ENCODE results near the gene BHLHE23. TPM values are rescaled to one million over a fixed set of nuclear protein-coding genes. Genes with fewer than 3 reads are reported as not detected.
"Not testable (repeated sequence)": the region's sequence is repeated elsewhere in the genome, so short reads cannot be mapped to it uniquely, and the experiment has no call there.

Gene BHLHE23
- total and polyA plus RNA-seq, 4 donors, result not detected

GRCh38 chr20:63037669-63038268 lies 31.0 kb upstream of the BHLHE23 start:
- Histone ChIP-seq H3K4me1 (ENCODE audit: control insufficient read depth in 5 of 5, insufficient read depth in 5 of 5, low read length in 5 of 5) (no peaks in the 10 kb centered on the region), H3K4me3 (no peak overlapping the region), H3K27ac (ENCODE audit: low read depth in 1 of 2, low read length in 1 of 2) (no peak overlapping the region), H3K9me3 (ENCODE audit: control insufficient read depth in 4 of 4, insufficient read depth in 3 of 4, low read length in 3 of 4) (peaks cover 0 to 2% (median 0%) of the 10 kb centered on the region in 4 donors), H3K27me3 (ENCODE audit: control insufficient read depth in 3 of 3, insufficient read depth in 3 of 3, low read length in 2 of 3) (peaks cover 4 to 53% (median 34%) of the 10 kb centered on the region in 3 donors), H3K36me3 (ENCODE audit: control insufficient read depth in 4 of 4, insufficient read depth in 4 of 4, low read length in 4 of 4) (no peaks in the 10 kb centered on the region), H3K9ac (ENCODE audit: insufficient read depth in 1 of 2, low read length in 2 of 2) (no peak overlapping the region)
- ATAC-seq (ENCODE audit: insufficient read depth, low FRiP score) (no peak), DNase-seq (no peak)
- 65 to 66% methylated on average over 26 of the region's 26 CpGs for WGBS, 2 donors
- no peak for TF ChIP-seq CTCF (IDR thresholded peaks at IDR 0.05; ENCODE audit: control extremely low read depth, extremely low read depth)

- peaks cover 4 to 58% (median 46%) of the 10 kb centered on the region in 3 donors for H3K27me3 ChIP-seq (ENCODE audit: control insufficient read depth in 3 of 3, insufficient read depth in 3 of 3, low read length in 2 of 3)
- peaks cover 0 to 2% (median 0%) of the 10 kb centered on the region in 4 donors for H3K9me3 ChIP-seq (ENCODE audit: control insufficient read depth in 4 of 4, insufficient read depth in 3 of 4, low read length in 3 of 4)
- no peak for ATAC-seq (ENCODE audit: insufficient read depth, low FRiP score)
- no peak overlapping the region for H3K27ac ChIP-seq (ENCODE audit: low read depth in 1 of 2, low read length in 1 of 2)
- H3K36me3 ChIP-seq (ENCODE audit: control insufficient read depth in 4 of 4, insufficient read depth in 4 of 4, low read length in 4 of 4), result no peaks in the 10 kb centered on the region
- no peak for DNase-seq
- no peak overlapping the region for H3K9ac ChIP-seq (ENCODE audit: insufficient read depth in 1 of 2, low read length in 2 of 2)
- H3K4me3 ChIP-seq, result no peak overlapping the region
- WGBS, 2 donors, result 31 to 40% methylated on average over 19 of the region's 19 CpGs
- H3K4me1 ChIP-seq (ENCODE audit: control insufficient read depth in 5 of 5, insufficient read depth in 5 of 5, low read length in 5 of 5), result no peaks in the 10 kb centered on the region
- no peak for TF ChIP-seq CTCF (IDR thresholded peaks at IDR 0.05; ENCODE audit: control extremely low read depth, extremely low read depth)
These were observed 29.5 kb upstream of the BHLHE23 start for GRCh38 chr20:63036291-63036690.

GRCh38 chr20:63035603-63036185 lies 28.9 kb upstream of the BHLHE23 start:
- Histone ChIP-seq H3K9me3 (ENCODE audit: control insufficient read depth in 4 of 4, insufficient read depth in 3 of 4, low read length in 3 of 4) (peaks cover 0 to 2% (median 0%) of the 10 kb centered on the region in 4 donors), H3K36me3 (ENCODE audit: control insufficient read depth in 4 of 4, insufficient read depth in 4 of 4, low read length in 4 of 4) (no peaks in the 10 kb centered on the region), H3K27me3 (ENCODE audit: control insufficient read depth in 3 of 3, insufficient read depth in 3 of 3, low read length in 2 of 3) (peaks cover 4 to 57% (median 45%) of the 10 kb centered on the region in 3 donors), H3K4me1 (ENCODE audit: control insufficient read depth in 5 of 5, insufficient read depth in 5 of 5, low read length in 5 of 5) (no peaks in the 10 kb centered on the region), H3K4me3 (no peak overlapping the region), H3K9ac (ENCODE audit: insufficient read depth in 1 of 2, low read length in 2 of 2) (no peak overlapping the region), H3K27ac (ENCODE audit: low read depth in 1 of 2, low read length in 1 of 2) (no peak overlapping the region)
- DNase-seq (no peak), ATAC-seq (ENCODE audit: insufficient read depth, low FRiP score) (no peak)
- TF ChIP-seq CTCF (IDR thresholded peaks at IDR 0.05; ENCODE audit: control extremely low read depth, extremely low read depth), result no peak
- WGBS, 2 donors, result 83 to 84% methylated on average over 21 to 23 of the region's 23 CpGs

GRCh38 chr20:63034710-63035602 lies 28.2 kb upstream of the BHLHE23 start:
- not testable (repeated sequence) for H3K9ac ChIP-seq (ENCODE audit: insufficient read depth in 1 of 2, low read length in 2 of 2)

More at GRCh38 chr20:63034710-63035602, 28.2 kb upstream of the BHLHE23 start:
- ATAC-seq (ENCODE audit: insufficient read depth, low FRiP score); DNase-seq; H3K27ac ChIP-seq (ENCODE audit: low read depth in 1 of 2, low read length in 1 of 2); H3K9me3 ChIP-seq (ENCODE audit: control insufficient read depth in 4 of 4, insufficient read depth in 3 of 4, low read length in 3 of 4); H3K36me3 ChIP-seq (ENCODE audit: control insufficient read depth in 4 of 4, insufficient read depth in 4 of 4, low read length in 4 of 4); H3K4me1 ChIP-seq (ENCODE audit: control insufficient read depth in 5 of 5, insufficient read depth in 5 of 5, low read length in 5 of 5); H3K4me3 ChIP-seq: not testable (repeated sequence)
- WGBS, 2 donors, result 87 to 89% methylated on average over 42 to 44 of the region's 44 CpGs
- peaks cover 4 to 55% (median 44%) of the 10 kb centered on the region in 3 donors for H3K27me3 ChIP-seq (ENCODE audit: control insufficient read depth in 3 of 3, insufficient read depth in 3 of 3, low read length in 2 of 3)
